CD4-positive, CD25-positive, alpha-beta regulatory T cell (primary cell): ENCODE results near the gene NYAP2. TPM values are rescaled to one million over a fixed set of nuclear protein-coding genes. Genes with fewer than 3 reads are reported as not detected.

Source experiments
- ATAC-seq, 2 donors: fragments of 150-1000 bp; cut with Tn5 transposase; one replicate each; pipeline ENCODE4 v1.10.0; 2021; ENCODE audit warnings: low read depth in 2 of 2, moderate number of reproducible peaks in 2 of 2, moderate library complexity in 1 of 2
- DNase-seq, 3 donors: peaks; one replicate each; pipeline versions ENCODE4 v3.0.0 to v3.0.0-alpha.2; 2012 to 2022; ENCODE audit warnings: mixed read lengths in 1 of 3
- H3K27ac ChIP-seq: one replicate; pipeline ENCODE4 v1.7.0; 2013; ENCODE audit warnings: mild to moderate bottlenecking, low read length; ENCODE audit not compliant: insufficient read depth, poor library complexity, severe bottlenecking
- H3K27me3 ChIP-seq: one replicate; pipeline ENCODE4 v1.7.0; 2013; ENCODE audit warnings: low read length; ENCODE audit not compliant: control insufficient read depth, insufficient read depth
- H3K36me3 ChIP-seq: one replicate; pipeline ENCODE4 v1.7.0; 2013; ENCODE audit warnings: mild to moderate bottlenecking, low read length, moderate library complexity; ENCODE audit not compliant: control insufficient read depth, insufficient read depth
- H3K4me1 ChIP-seq: 2 replicates; pipeline ENCODE4 v1.7.0; 2013; ENCODE audit warnings: mild to moderate bottlenecking, low read length; ENCODE audit not compliant: insufficient read depth, control insufficient read depth, poor library complexity, severe bottlenecking
- H3K4me3 ChIP-seq: one replicate; pipeline ENCODE4 v1.7.0; 2013; ENCODE audit warnings: low read depth, mild to moderate bottlenecking, low read length, moderate library complexity
- H3K9me3 ChIP-seq, 2 experiments: 1 replicate in 1 of 2; 2 replicates in 1 of 2; pipeline ENCODE4 v1.7.0; 2013; ENCODE audit warnings: low read length in 2 of 2, mild to moderate bottlenecking in 1 of 2, moderate library complexity in 1 of 2; ENCODE audit not compliant: control insufficient read depth in 2 of 2
- H3K27ac Mint-ChIP-seq, 3 donors: one replicate each; pipeline ENCODE4 v1.8.0; 2020 to 2022; ENCODE audit warnings: mild to moderate bottlenecking in 3 of 3, mixed read lengths in 3 of 3, moderate library complexity in 2 of 3
- H3K27me3 Mint-ChIP-seq: one replicate; pipeline ENCODE4 v1.8.0; 2022; ENCODE audit warnings: mild to moderate bottlenecking, mixed read lengths
- H3K36me3 Mint-ChIP-seq: one replicate; pipeline ENCODE4 v1.8.0; 2020; ENCODE audit warnings: mixed read lengths
- H3K4me1 Mint-ChIP-seq, 4 donors: one replicate each; pipeline ENCODE4 v1.8.0; 2020 to 2022; ENCODE audit warnings: mixed read lengths in 4 of 4, mild to moderate bottlenecking in 1 of 4
- H3K4me3 Mint-ChIP-seq, 4 donors: one replicate each; pipeline ENCODE4 v1.8.0; 2020 to 2022; ENCODE audit warnings: mild to moderate bottlenecking in 4 of 4, mixed read lengths in 4 of 4, moderate library complexity in 3 of 4
- H3K9me3 Mint-ChIP-seq, 7 donors: one replicate each; pipeline ENCODE4 v1.8.0; 2020 to 2022; ENCODE audit warnings: mixed read lengths in 7 of 7, mild to moderate bottlenecking in 3 of 7, moderate library complexity in 2 of 7
- polyA plus RNA-seq, 4 donors: library from polyadenylated mRNA; unstranded; fragments of 300-500 nt; fragmentation: Illumina TruSeq; gene quantifications; one replicate each; pipeline ENCODE4 v1.2.3, GENCODE V29; 2021
- total RNA-seq: library from RNA; stranded (reverse); gene quantifications from one replicate; pipeline ENCODE4 v1.2.3, GENCODE V29; 2022

The NYAP2 gene
- total and polyA plus RNA-seq, 5 donors from 2014 or later = 0.20 TPM; not detected in 4

DNA sequence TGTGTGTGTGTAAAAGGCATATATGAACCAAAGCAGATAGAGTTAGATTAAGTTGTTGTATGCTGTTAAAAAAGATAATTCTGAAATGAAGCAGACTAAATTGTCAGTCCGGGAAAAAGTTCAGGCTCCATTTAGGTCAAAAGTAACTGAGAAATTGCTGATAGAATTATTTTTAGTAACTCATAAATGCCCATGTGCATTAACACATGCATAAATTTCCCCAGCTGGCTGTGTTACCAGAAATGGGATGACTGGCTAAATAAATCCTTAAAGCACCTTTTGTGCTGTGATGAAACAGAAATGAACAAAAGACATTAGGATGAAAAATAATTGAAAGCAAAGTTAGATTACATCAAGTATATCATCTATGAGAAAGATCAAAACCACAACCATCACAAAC is 111.3 kb downstream of the NYAP2 start:
- no peaks in the 10 kb centered on the region for H3K4me1 ChIP-seq
- no peak overlapping the region for H3K27ac Mint-ChIP-seq
- no peak overlapping the region for H3K4me3 ChIP-seq
- H3K36me3 ChIP-seq = no peaks in the 10 kb centered on the region
- H3K9me3 ChIP-seq = no peaks in the 10 kb centered on the region
- no peaks in the 10 kb centered on the region for H3K27me3 Mint-ChIP-seq
- no peaks in the 10 kb centered on the region for H3K36me3 Mint-ChIP-seq
- H3K27ac ChIP-seq = no peak overlapping the region
- no peaks in the 10 kb centered on the region for H3K27me3 ChIP-seq
- ATAC-seq = no peak
- H3K4me3 Mint-ChIP-seq = no peak overlapping the region
- H3K4me1 Mint-ChIP-seq = no peaks in the 10 kb centered on the region
- no peak for DNase-seq
- H3K9me3 Mint-ChIP-seq = no peaks in the 10 kb centered on the region

DNA sequence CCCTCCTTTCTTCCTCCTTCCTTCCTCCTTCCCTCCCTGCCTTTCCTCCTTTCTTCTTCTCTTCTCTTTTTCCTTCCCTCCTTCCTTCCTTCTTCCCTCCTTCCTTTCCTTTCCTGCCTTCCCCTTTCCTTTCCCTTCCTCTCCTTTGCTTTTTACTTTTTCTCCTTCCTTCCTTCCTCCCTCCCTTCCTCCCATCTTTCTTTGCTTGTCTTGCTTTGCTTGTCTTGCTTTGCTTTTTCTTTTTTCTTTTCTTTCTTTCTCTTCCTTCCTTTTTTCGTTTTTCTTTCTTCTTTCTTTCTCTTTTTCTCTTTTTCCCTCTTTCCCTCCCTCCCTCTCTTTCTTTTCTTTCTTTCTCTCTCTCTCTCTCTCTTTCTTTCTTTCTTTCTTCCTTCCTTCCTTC is 113.0 kb downstream of the NYAP2 start:
- H3K27me3 Mint-ChIP-seq = no peaks in the 10 kb centered on the region
- no peak overlapping the region for H3K4me3 Mint-ChIP-seq
- no peak overlapping the region for H3K27ac Mint-ChIP-seq
- H3K4me1 ChIP-seq = no peaks in the 10 kb centered on the region
- no peaks in the 10 kb centered on the region for H3K36me3 Mint-ChIP-seq
- DNase-seq (no peak), ATAC-seq (no peak)
- H3K36me3 ChIP-seq = no peaks in the 10 kb centered on the region
- H3K27ac ChIP-seq = no peak overlapping the region
- no peaks in the 10 kb centered on the region for H3K27me3 ChIP-seq
- no peaks in the 10 kb centered on the region for H3K9me3 Mint-ChIP-seq
- H3K4me1 Mint-ChIP-seq = no peaks in the 10 kb centered on the region
- no peak overlapping the region for H3K4me3 ChIP-seq
- no peaks in the 10 kb centered on the region for H3K9me3 ChIP-seq

DNA sequence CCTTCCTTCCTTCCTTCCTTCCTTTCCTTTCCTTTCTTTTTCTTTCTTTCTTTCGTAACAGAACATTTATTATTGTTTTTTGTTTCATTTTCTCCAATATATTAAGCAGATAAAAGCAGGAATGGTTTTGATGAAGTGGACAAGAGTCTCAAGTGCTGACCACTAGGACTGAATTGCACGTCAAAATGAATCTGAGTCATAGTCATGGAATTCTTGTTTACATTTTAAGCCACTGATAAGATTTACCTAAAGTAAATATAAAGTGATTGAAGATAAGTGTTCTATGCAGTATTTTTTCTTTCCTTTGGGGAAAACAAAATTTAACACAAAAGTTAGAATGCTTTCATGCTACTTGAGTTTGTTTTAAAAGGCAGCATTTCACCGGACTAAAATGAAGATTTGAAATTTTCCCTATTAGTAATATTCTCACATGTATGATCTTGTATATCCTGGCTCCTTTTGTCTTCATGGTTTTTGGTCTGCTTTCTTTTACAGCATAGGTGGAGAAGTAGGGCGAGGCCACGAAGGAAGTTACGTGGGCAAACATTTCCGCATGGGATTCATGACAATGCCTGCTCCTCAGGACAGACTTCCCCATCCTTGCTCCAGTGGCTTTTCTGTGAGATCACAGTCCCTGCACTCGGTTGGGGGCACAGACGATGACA is 113.5 kb downstream of the NYAP2 start:
- Histone ChIP-seq H3K36me3 (no peaks in the 10 kb centered on the region), H3K9me3 (no peaks in the 10 kb centered on the region), H3K27ac (no peak overlapping the region), H3K4me3 (no peak overlapping the region), H3K4me1 (no peaks in the 10 kb centered on the region), H3K27me3 (no peaks in the 10 kb centered on the region)
- H3K9me3 Mint-ChIP-seq = no peaks in the 10 kb centered on the region
- H3K27ac Mint-ChIP-seq = no peak overlapping the region
- H3K27me3 Mint-ChIP-seq = no peaks in the 10 kb centered on the region
- H3K4me1 Mint-ChIP-seq = no peaks in the 10 kb centered on the region
- no peak for DNase-seq
- no peak overlapping the region for H3K4me3 Mint-ChIP-seq
- no peaks in the 10 kb centered on the region for H3K36me3 Mint-ChIP-seq
- ATAC-seq = no peak

DNA sequence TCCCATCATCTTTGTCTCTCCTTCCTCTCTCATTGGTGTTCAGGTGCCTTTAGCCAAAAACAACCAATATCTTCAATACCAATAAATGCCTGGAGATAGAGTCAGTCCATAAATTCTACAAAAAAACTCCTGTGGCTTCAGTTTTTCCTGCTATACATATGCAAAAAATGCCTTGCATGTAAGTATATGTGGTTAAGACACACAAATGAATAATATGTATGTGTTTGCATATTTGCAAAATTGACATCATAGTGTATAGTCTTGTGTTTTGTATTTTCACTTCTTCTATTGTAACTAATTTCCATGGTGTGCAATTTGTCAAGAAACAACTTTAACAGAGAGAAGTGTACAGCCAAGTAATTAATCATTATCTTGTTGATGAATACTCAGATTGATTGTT is 115.5 kb downstream of the NYAP2 start:
- H3K27ac ChIP-seq = no peak overlapping the region
- H3K4me3 ChIP-seq = no peak overlapping the region
- Mint-ChIP-seq H3K4me1 (no peaks in the 10 kb centered on the region), H3K27me3 (no peaks in the 10 kb centered on the region), H3K36me3 (no peaks in the 10 kb centered on the region), H3K27ac (no peak overlapping the region), H3K4me3 (no peak overlapping the region), H3K9me3 (no peaks in the 10 kb centered on the region)
- no peaks in the 10 kb centered on the region for H3K4me1 ChIP-seq
- no peaks in the 10 kb centered on the region for H3K27me3 ChIP-seq
- DNase-seq (no peak), ATAC-seq (no peak)
- no peaks in the 10 kb centered on the region for H3K36me3 ChIP-seq
- no peaks in the 10 kb centered on the region for H3K9me3 ChIP-seq

DNA sequence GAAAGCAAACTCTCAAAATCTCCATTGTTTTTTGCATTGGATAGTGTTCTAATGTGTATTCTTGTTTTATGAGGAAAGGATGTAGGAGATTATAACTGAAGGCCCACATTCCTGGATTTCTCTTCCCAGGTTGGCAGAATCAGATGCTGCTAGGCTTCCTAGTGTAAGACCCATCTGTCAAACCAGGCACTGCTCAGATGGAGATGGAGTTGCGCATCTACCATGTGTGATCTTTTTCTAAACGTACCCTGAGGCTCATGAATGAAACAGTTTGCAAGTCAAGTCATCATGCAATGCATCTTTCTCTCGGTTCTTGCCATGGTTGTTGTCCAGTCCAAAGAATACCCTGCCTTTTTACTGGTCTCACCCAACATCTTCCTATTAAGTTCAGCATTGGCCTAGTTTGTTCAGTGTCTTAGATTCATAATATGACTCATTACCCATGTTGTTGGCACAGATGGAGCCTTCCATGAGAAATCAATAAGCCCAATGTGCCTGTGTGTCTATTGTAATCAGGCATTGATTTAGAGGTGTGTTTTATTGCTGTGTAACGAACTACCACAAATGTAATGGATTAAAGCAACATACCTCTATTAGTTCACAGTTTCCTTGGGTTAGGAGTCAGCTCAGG is 127.4 kb downstream of the NYAP2 start:
- H3K36me3 ChIP-seq = no peaks in the 10 kb centered on the region
- no peak overlapping the region for H3K4me3 ChIP-seq
- H3K9me3 Mint-ChIP-seq = peaks cover 0 to 1% (median 0%) of the 10 kb centered on the region in 7 donors
- no peaks in the 10 kb centered on the region for H3K4me1 ChIP-seq
- peaks cover 14% of the 10 kb centered on the region for H3K27me3 Mint-ChIP-seq
- no peaks in the 10 kb centered on the region for H3K27me3 ChIP-seq
- DNase-seq = no peak
- no peak overlapping the region for H3K27ac ChIP-seq
- ATAC-seq = no peak
- H3K27ac Mint-ChIP-seq = no peak overlapping the region
- no peaks in the 10 kb centered on the region for H3K9me3 ChIP-seq
- no peaks in the 10 kb centered on the region for H3K4me1 Mint-ChIP-seq
- H3K4me3 Mint-ChIP-seq = no peak overlapping the region
- no peaks in the 10 kb centered on the region for H3K36me3 Mint-ChIP-seq

DNA sequence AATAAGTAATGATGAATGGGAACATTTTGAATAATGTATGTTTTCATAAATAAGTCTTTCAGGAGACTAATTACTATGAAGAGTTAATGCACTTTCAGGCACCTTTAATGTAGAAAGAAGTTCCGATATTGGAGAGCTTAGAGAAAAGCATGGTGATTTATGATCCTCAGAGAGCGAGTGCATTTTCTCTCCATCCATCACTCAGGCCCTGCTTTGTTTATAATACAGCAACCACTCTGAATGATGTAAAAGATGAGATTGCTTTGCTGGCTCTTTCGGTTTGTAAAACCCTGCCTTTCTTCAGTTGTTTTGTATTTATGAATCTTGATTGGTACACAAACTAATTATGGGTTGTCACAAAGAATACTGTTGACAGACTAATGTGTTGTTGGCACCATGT is 132.0 kb downstream of the NYAP2 start:
- H3K27me3 ChIP-seq = no peaks in the 10 kb centered on the region
- ATAC-seq = no peak
- no peaks in the 10 kb centered on the region for H3K4me1 ChIP-seq
- H3K27ac ChIP-seq = no peak overlapping the region
- no peak for DNase-seq
- no peak overlapping the region for H3K4me3 Mint-ChIP-seq
- no peaks in the 10 kb centered on the region for H3K36me3 Mint-ChIP-seq
- peaks cover 14% of the 10 kb centered on the region for H3K27me3 Mint-ChIP-seq
- H3K9me3 ChIP-seq = no peaks in the 10 kb centered on the region
- no peaks in the 10 kb centered on the region for H3K36me3 ChIP-seq
- H3K27ac Mint-ChIP-seq = no peak overlapping the region
- peaks cover 0 to 2% (median 0%) of the 10 kb centered on the region in 7 donors for H3K9me3 Mint-ChIP-seq
- no peak overlapping the region for H3K4me3 ChIP-seq
- H3K4me1 Mint-ChIP-seq = no peaks in the 10 kb centered on the region

DNA sequence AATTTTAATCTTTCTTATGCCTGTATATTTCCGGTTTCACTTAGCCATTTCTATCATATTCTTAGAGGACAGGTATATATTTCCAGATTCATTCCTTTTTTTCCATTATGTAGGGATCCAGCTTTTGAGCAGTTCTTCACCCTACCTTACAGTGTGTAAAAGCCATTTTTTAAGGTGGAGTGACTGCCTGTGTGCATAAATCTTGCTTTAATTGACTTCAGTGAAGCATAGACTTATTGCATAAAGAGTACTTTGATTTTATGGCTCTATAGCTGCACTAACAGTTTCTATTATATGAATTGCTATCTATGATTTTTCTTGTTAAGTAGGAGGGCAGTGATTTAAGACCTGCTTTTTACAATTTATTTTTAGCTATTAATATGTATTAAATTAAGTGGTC is 132.6 kb downstream of the NYAP2 start:
- DNase-seq (no peak), ATAC-seq (no peak)
- H3K4me3 Mint-ChIP-seq = no peak overlapping the region
- H3K36me3 Mint-ChIP-seq = no peaks in the 10 kb centered on the region
- H3K4me1 ChIP-seq = no peaks in the 10 kb centered on the region
- H3K9me3 Mint-ChIP-seq = peaks cover 0 to 2% (median 0%) of the 10 kb centered on the region in 7 donors
- no peak overlapping the region for H3K27ac Mint-ChIP-seq
- no peaks in the 10 kb centered on the region for H3K9me3 ChIP-seq
- no peaks in the 10 kb centered on the region for H3K4me1 Mint-ChIP-seq
- no peaks in the 10 kb centered on the region for H3K36me3 ChIP-seq
- no peak overlapping the region for H3K27ac ChIP-seq
- H3K27me3 Mint-ChIP-seq = peaks cover 14% of the 10 kb centered on the region
- H3K4me3 ChIP-seq = no peak overlapping the region
- H3K27me3 ChIP-seq = no peaks in the 10 kb centered on the region

DNA sequence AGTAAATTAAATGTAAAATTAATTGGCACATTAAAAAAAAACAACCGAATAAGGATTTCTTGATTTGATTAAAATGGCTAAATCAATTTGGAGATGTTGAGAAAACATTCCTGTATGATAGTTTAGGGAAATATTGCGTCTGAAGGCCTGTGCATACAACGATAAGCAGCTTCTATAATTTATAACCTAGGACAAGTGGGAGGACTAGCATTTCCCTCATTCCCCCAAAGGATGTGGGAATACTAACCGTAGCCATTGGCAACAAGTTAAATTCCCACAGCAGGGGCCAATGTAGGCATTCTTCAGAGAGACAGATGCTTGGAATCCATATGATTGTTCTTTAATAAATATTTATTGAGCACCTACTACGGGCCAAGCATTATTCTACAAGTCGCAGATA is 134.5 kb downstream of the NYAP2 start:
- H3K27me3 ChIP-seq = no peaks in the 10 kb centered on the region

More for the DNA sequence above, 134.5 kb downstream of the NYAP2 start:
- H3K4me3 ChIP-seq = no peak overlapping the region
- Mint-ChIP-seq H3K4me3 (no peak overlapping the region), H3K27me3 (peaks cover 6% of the 10 kb centered on the region), H3K4me1 (no peaks in the 10 kb centered on the region), H3K9me3 (peaks cover 0 to 2% (median 0%) of the 10 kb centered on the region in 7 donors), H3K36me3 (no peaks in the 10 kb centered on the region), H3K27ac (no peak overlapping the region)
- no peaks in the 10 kb centered on the region for H3K9me3 ChIP-seq
- no peak overlapping the region for H3K27ac ChIP-seq
- H3K36me3 ChIP-seq = no peaks in the 10 kb centered on the region
- no peaks in the 10 kb centered on the region for H3K4me1 ChIP-seq
- DNase-seq = no peak
- no peak for ATAC-seq
